SU-DHL-6 (cell line): ENCODE measurements around the gene KLHL8.

Experiments used
- CTCF ChIP-seq: fragments of 200-600 bp; sonication (generic); IDR thresholded peaks from one replicate; pipeline ENCODE4 v1.5.1; 2017; ENCODE audit warnings: antibody characterized with exemption, mild to moderate bottlenecking, low read length, moderate library complexity; ENCODE audit not compliant: insufficient read depth, poor library complexity, severe bottlenecking
- EZH2phosphoT487 ChIP-seq: fragments of 200-600 bp; sonication (generic), shearing (Covaris generic); conservative IDR thresholded peaks from 2 replicates; pipeline ENCODE4 v1.6.1; 2018; ENCODE audit warnings: mild to moderate bottlenecking, antibody characterized with exemption, low read length, moderate library complexity, mixed read lengths

GRCh38 chr4:87165892-87166291 lies 54.5 kb downstream of the KLHL8 start:
- TF ChIP-seq CTCF (no peak), EZH2phosphoT487 (no peak)
